Gastrocnemius medialis (tissue), 4 donors: ENCODE results near the gene COPS7A. TPM values are rescaled to one million over a fixed set of nuclear protein-coding genes. Genes with fewer than 3 reads are reported as not detected.

Experiments
- ATAC-seq, 2 donors: fragments of 150-250 bp; one replicate each; pipeline ENCODE4 v1.9.1; 2016
- DNase-seq, 2 donors: peaks; one replicate each; pipeline ENCODE4 v3.0.0-alpha.2; 2019
- H3K27ac ChIP-seq, 4 donors: fragments of 200-600 bp; sonication (generic); 1 replicate in 1 of 4; 2 replicates in 3 of 4; pipeline ENCODE4 v1.5.1; 2016 to 2018; ENCODE audit warnings: mild to moderate bottlenecking in 2 of 4, moderate library complexity in 1 of 4
- H3K27me3 ChIP-seq, 3 donors: fragments of 200-600 bp; sonication (generic) in 2 of 3; 1 replicate in 1 of 3; 2 replicates in 2 of 3; pipeline versions ENCODE4 v1.5.1 to v1.6.0; 2016 to 2019; ENCODE audit warnings: mild to moderate bottlenecking in 1 of 3, moderate library complexity in 1 of 3
- H3K36me3 ChIP-seq, 2 donors: fragments of 200-600 bp; sonication (generic) in 1 of 2; one replicate each; pipeline ENCODE4 v1.5.1; 2017 to 2018
- H3K4me1 ChIP-seq, 2 donors: fragments of 200-600 bp; sonication (generic) in 1 of 2; one replicate each; pipeline ENCODE4 v1.5.1; 2016 to 2017; ENCODE audit warnings: mild to moderate bottlenecking in 2 of 2
- H3K4me3 ChIP-seq, 4 donors: fragments of 200-600 bp; sonication (generic) in 3 of 4; 1 replicate in 1 of 4; 2 replicates in 3 of 4; pipeline ENCODE4 v1.5.1; 2016 to 2019; ENCODE audit warnings: mild to moderate bottlenecking in 2 of 4
- H3K9me3 ChIP-seq, 3 donors: fragments of 200-600 bp; sonication (generic) in 2 of 3; 1 replicate in 1 of 3; 2 replicates in 2 of 3; pipeline ENCODE4 v1.5.1; 2016 to 2019
- POLR2A ChIP-seq, 2 donors: fragments of 450-650 bp; IDR thresholded peaks; one replicate each; pipeline ENCODE4 v1.6.1; 2017; ENCODE audit warnings: antibody characterized with exemption in 2 of 2, mild to moderate bottlenecking in 2 of 2, moderate library complexity in 2 of 2
- in situ Hi-C, 4 donors: fragments of 200-750 bp; cut with MboI; loops; one replicate each; pipeline versions ENCODE4 v1.15.0 to v1.8.0; 2017; ENCODE audit warnings: low sequenced_read_pairs in 4 of 4
- intact Hi-C: fragments of 100-400 bp; cut with DNase I; formaldehyde crosslinking; loops from one replicate; pipeline ENCODE4 v1.15.1; 2023; ENCODE audit warnings: low total_unique reads
- total RNA-seq, 4 donors: library from RNA; depleted of rRNA; stranded (reverse); fragments of >200 nt; gene quantifications; one replicate each; pipeline versions ENCODE4 v1.1.0 to v1.2.3, GENCODE V29; 2016
- TF ChIP-seq, protein P1 (sequence below), 5 experiments: fragments of 450-650 bp in 3 of 5; fragments of 200-600 bp in 2 of 5; sonication (generic) in 2 of 5; IDR thresholded peaks in 4 of 5; conservative IDR thresholded peaks in 1 of 5; 1 replicate in 4 of 5; 2 replicates in 1 of 5; pipeline ENCODE4 v1.5.1; 2016 to 2019; ENCODE audit warnings: antibody characterized with exemption in 5 of 5, mild to moderate bottlenecking in 3 of 5, moderate library complexity in 3 of 5

The COPS7A gene
- total RNA-seq, 4 donors from 2014 or later = 82.0 to 132 (median 99.0) TPM

DNA sequence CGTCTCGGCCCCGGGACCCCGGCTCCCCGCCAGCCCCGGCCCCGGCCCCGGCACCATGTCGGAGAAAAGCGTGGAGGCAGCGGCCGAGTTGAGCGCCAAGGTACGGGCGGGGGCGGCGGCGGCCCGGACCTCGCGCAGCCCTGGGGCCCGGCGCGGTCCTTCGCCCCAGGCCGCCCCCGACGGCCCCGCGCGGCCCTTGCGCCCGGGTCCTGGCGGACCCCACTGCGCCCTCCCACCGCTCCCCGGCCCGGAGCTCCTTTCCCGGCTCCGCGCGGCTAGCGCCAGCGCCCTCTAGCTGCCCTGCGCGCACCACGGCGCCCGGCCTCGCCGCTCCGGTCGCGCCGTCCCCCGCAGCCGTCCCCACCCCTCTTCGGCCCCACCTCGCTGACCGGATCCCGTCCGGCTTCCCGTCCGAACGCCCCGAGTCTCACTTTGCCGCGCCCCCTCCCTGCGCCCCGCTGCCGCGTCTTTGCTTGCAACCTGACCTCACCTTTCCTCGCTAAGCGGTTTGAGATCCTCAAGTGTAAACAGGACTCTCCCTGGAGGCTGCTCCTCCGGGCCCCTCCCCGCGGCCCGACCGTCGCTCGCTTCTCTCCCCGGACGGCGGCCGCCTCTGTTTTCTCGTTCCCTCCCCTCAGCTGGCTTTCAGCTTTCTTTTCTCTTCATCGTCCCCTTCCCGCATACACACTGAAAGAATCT, 43.0 kb downstream of the COPS7A start:
- ATAC-seq (peak; percentile 69 to 73), DNase-seq (peak; percentile 59 to 65)
- peak overlapping the region; percentile 76 to 100 (median 88) for H3K4me3 ChIP-seq
- in situ Hi-C loops = no loop called here
- intact Hi-C loops = loop anchor here (1.0 to 5.0 kb wide), 2 partner anchors 13 to 104 kb away; partner anchors contain the start of genes ING4 and MLF2
- no peaks in the 10 kb centered on the region for H3K36me3 ChIP-seq
- peaks cover 0 to 9% (median 0%) of the 10 kb centered on the region in 3 donors for H3K27me3 ChIP-seq
- peak in 1 of 2 donors; percentile 38 for TF ChIP-seq POLR2A (IDR thresholded peaks at IDR 0.05)
- TF ChIP-seq, protein P1, sequence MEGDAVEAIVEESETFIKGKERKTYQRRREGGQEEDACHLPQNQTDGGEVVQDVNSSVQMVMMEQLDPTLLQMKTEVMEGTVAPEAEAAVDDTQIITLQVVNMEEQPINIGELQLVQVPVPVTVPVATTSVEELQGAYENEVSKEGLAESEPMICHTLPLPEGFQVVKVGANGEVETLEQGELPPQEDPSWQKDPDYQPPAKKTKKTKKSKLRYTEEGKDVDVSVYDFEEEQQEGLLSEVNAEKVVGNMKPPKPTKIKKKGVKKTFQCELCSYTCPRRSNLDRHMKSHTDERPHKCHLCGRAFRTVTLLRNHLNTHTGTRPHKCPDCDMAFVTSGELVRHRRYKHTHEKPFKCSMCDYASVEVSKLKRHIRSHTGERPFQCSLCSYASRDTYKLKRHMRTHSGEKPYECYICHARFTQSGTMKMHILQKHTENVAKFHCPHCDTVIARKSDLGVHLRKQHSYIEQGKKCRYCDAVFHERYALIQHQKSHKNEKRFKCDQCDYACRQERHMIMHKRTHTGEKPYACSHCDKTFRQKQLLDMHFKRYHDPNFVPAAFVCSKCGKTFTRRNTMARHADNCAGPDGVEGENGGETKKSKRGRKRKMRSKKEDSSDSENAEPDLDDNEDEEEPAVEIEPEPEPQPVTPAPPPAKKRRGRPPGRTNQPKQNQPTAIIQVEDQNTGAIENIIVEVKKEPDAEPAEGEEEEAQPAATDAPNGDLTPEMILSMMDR (IDR thresholded peaks at IDR 0.05 in 4 of 5, conservative IDR thresholded peaks at IDR 0.05 in 1 of 5) = peak; percentile 49 to 97 (median 81)
- peak overlapping the region; percentile 78 to 89 (median 84) for H3K27ac ChIP-seq
- no peaks in the 10 kb centered on the region for H3K9me3 ChIP-seq
- peaks cover 20 to 26% of the 10 kb centered on the region in 2 donors for H3K4me1 ChIP-seq

DNA sequence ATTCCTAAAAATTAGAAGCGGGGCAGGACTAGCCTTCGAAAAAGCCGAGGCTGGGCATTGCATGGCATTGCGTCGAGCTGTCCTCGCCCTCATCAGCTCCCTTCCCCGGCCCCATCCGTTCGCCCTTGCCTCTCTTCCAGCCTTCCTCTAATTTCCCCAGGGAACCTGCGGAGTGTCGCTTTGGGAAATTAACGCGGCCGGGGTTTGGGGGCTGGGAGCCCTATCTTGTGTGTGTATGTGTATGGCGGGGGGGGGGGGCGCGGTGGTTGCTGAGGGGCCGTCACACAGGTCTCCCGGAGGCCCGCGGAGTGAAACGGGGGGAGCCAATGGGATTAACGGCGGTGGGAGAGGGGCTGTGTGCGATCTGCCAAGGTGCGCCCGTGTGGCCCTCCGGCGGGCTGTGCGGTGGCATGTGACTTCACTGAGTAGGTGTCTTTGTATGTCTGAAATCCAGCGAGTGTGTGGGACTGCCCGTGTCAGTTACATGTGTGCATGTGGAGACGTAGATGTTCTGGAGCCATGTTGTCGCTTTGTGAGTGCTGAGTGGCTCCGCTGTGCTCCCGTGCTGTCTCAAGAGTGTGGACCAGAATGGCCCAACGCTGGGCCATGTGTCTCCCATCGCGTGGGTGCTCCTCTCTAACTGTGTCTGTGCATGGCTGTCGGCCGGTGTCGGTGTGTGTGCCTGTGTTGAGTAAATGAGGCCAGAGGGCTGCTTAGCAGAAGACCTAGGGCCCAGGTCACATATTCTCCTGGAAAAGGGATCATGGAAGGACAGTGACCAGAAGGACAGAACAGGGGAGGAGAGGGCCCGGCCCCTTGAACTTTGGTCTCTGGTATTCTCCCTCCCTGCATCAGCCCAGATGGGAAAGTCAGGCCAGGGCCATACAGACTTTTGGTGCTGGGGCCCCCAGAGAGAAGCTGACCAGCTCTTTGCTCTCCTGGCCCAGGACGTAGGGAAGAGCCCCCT, 43.8 kb downstream of the COPS7A start:
- Histone ChIP-seq H3K9me3 (no peaks in the 10 kb centered on the region), H3K4me3 (peak overlapping the region; percentile 76 to 100 (median 88)), H3K36me3 (no peaks in the 10 kb centered on the region), H3K27ac (peak overlapping the region; percentile 78 to 89 (median 84)), H3K4me1 (peaks cover 20 to 26% of the 10 kb centered on the region in 2 donors), H3K27me3 (peaks cover 0 to 9% (median 0%) of the 10 kb centered on the region in 3 donors)
- in situ Hi-C loops (no loop called here), intact Hi-C loops (loop anchor here (5.0 kb wide), 1 partner anchor 105 kb away; the partner anchor contains the start of gene ING4)
- TF ChIP-seq, protein P1 (IDR thresholded peaks at IDR 0.05 in 4 of 5, conservative IDR thresholded peaks at IDR 0.05 in 1 of 5) = no peak
- no peak for TF ChIP-seq POLR2A (IDR thresholded peaks at IDR 0.05)
- ATAC-seq (no peak), DNase-seq (no peak)

DNA sequence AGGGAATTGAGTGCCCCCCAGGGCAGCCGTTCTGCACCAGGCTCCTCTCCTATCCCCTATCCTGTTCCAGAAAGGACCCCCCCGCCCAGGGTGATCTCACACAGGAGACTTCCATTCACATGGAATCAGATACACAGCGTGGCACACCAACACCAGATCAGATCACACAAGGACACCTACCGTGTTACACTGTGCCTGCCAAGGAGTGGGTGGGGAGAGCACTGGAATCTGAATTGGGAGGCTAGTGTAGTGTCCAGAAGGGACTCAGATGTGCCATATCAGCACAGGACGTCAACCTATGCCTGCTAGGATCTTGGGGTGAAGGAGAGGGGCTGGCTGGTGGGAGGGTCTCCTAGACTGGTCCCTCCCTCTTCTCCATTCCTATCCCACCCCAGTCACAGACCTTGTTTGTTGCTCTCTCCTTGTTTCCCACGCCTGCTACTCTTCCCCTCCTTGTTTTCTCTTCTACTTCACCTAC, 44.6 kb downstream of the COPS7A start:
- Histone ChIP-seq H3K4me3 (peak overlapping the region; percentile 76 to 100 (median 88)), H3K9me3 (no peaks in the 10 kb centered on the region), H3K27ac (peak overlapping the region; percentile 78 to 89 (median 84)), H3K4me1 (peaks cover 20 to 26% of the 10 kb centered on the region in 2 donors), H3K27me3 (peaks cover 0 to 9% (median 0%) of the 10 kb centered on the region in 3 donors), H3K36me3 (no peaks in the 10 kb centered on the region)
- no peak for ATAC-seq
- intact Hi-C loops (loop anchor here (5.0 kb wide), 1 partner anchor 106 kb away; the partner anchor contains the start of gene ING4), in situ Hi-C loops (no loop called here)
- TF ChIP-seq, protein P1 (IDR thresholded peaks at IDR 0.05 in 4 of 5, conservative IDR thresholded peaks at IDR 0.05 in 1 of 5) = no peak
- TF ChIP-seq POLR2A (IDR thresholded peaks at IDR 0.05) = no peak
- no peak for DNase-seq

DNA sequence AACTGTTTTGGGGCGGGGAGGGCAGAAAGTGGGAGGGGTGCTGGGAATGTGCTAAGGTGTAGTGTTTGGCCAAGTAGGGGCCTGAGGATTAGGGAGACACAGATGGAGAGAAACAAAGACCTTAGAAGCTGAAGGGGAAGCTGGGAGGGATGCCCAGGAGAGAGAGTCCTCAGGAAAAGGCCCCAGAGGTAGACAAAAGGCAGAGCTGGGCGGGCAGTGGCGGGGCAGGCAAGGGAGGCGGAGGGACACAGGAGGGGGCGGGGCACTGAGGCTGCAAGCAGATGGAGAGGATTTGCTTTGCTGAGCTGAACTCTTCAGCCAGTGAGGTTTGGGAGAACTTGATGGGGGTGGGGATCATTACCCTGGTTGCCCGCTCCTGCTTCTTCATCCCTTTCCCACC, 45.1 kb downstream of the COPS7A start:
- H3K4me3 ChIP-seq = peak overlapping the region in 2 of 4 donors; percentile 15 to 76
- intact Hi-C loops = loop anchor here (5.0 kb wide), 1 partner anchor 107 kb away; the partner anchor contains the start of gene ING4
- ATAC-seq = no peak

More for the DNA sequence above, 45.1 kb downstream of the COPS7A start:
- H3K4me1 ChIP-seq = peaks cover 20% of the 10 kb centered on the region in 2 donors
- H3K36me3 ChIP-seq = no peaks in the 10 kb centered on the region
- peaks cover 0 to 9% (median 0%) of the 10 kb centered on the region in 3 donors for H3K27me3 ChIP-seq
- DNase-seq = no peak
- H3K27ac ChIP-seq = peak overlapping the region; percentile 78 to 89 (median 84)
- in situ Hi-C loops = no loop called here
- no peaks in the 10 kb centered on the region for H3K9me3 ChIP-seq
- TF ChIP-seq, protein P1 (IDR thresholded peaks at IDR 0.05 in 4 of 5, conservative IDR thresholded peaks at IDR 0.05 in 1 of 5) = no peak
- TF ChIP-seq POLR2A (IDR thresholded peaks at IDR 0.05) = no peak
